AG09319 (cell line): ENCODE measurements around the gene DHRS7B.
"Not testable (repeated sequence)": the region's sequence is repeated elsewhere in the genome, so short reads cannot be mapped to it uniquely, and the experiment has no call there.

Experiments used
- DNase-seq: peaks from one replicate; pipeline ENCODE4 v3.0.0-alpha.2; 2010; ENCODE audit warnings: low read depth; ENCODE audit errors: extremely low read depth
- TF ChIP-seq, protein P1 (sequence below): IDR thresholded peaks from 2 replicates; pipeline ENCODE4 v1.5.1; 2011; ENCODE audit warnings: low read depth, mild to moderate bottlenecking, inconsistent platforms, low read length, moderate library complexity

Gene DHRS7B, protein sequence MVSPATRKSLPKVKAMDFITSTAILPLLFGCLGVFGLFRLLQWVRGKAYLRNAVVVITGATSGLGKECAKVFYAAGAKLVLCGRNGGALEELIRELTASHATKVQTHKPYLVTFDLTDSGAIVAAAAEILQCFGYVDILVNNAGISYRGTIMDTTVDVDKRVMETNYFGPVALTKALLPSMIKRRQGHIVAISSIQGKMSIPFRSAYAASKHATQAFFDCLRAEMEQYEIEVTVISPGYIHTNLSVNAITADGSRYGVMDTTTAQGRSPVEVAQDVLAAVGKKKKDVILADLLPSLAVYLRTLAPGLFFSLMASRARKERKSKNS

DNA sequence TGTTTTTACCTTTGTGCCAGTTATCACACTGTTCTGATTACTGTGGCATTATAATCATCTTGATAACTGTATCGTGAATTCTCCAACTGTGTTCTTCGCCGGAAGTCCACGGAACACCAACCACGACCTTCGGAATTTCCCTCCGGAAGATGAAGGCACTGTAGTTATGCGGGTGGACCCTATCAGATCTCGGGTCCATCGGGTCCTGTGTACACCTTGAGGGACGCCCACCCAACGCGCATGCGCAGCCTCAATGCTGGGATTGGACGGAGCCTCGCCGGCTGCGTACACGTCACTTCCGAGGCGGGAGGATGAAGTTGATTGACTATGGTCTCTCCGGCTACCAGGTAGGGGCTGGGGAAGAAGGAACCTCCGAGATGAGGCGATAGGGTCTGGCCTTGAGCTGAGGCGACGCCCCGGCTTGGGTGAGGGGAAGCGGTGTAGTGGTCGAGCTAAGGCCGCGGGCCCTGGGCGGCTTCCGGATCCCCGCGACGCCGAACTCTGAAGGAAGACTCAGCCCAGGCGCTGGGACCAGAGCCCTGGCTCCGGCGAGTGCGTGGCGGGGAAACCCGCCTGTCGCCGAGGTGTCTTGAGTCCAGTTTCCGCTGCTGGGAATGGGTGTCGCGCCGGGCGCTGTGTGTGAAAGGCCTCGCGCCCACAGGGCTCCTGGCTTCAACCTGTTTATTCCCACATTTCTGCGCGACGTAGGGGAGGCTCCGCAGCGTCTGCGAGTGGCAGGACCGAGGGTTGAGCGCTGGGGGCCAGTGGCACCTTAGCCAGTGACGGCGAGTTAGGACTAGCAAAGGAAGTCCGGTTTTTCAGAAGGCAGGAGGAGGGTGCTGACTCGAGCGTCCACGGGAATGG is at the start of gene DHRS7B:
TSS of gene DHRS7B (plus strand) at position 320 of the 864 bp plus-strand sequence. CDS start at position 328, 8 bp downstream.
- TF ChIP-seq, protein P1, sequence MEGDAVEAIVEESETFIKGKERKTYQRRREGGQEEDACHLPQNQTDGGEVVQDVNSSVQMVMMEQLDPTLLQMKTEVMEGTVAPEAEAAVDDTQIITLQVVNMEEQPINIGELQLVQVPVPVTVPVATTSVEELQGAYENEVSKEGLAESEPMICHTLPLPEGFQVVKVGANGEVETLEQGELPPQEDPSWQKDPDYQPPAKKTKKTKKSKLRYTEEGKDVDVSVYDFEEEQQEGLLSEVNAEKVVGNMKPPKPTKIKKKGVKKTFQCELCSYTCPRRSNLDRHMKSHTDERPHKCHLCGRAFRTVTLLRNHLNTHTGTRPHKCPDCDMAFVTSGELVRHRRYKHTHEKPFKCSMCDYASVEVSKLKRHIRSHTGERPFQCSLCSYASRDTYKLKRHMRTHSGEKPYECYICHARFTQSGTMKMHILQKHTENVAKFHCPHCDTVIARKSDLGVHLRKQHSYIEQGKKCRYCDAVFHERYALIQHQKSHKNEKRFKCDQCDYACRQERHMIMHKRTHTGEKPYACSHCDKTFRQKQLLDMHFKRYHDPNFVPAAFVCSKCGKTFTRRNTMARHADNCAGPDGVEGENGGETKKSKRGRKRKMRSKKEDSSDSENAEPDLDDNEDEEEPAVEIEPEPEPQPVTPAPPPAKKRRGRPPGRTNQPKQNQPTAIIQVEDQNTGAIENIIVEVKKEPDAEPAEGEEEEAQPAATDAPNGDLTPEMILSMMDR = no peak
- peak; percentile 69 for DNase-seq

DNA sequence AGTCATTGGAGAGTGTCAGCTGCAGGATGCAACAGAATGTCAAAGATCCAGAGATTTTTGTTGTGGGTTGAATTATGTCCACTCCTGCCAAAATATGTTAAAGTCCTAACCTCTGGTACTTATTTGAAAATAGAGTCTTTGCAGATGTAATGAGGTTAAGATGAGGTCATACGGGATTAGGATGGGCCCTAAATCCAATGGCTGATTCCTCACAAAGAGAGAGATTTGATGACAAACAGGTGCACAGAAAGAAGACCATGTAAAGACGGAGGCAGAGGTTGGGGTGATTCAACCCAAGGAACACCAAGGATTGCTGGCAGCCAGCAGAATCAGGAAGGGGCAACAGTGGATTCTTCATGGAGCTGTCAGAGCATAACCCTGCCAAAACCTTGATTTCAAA is 49.5 kb upstream of the DHRS7B start:
- no peak for DNase-seq
- TF ChIP-seq, protein P1 = no peak

DNA sequence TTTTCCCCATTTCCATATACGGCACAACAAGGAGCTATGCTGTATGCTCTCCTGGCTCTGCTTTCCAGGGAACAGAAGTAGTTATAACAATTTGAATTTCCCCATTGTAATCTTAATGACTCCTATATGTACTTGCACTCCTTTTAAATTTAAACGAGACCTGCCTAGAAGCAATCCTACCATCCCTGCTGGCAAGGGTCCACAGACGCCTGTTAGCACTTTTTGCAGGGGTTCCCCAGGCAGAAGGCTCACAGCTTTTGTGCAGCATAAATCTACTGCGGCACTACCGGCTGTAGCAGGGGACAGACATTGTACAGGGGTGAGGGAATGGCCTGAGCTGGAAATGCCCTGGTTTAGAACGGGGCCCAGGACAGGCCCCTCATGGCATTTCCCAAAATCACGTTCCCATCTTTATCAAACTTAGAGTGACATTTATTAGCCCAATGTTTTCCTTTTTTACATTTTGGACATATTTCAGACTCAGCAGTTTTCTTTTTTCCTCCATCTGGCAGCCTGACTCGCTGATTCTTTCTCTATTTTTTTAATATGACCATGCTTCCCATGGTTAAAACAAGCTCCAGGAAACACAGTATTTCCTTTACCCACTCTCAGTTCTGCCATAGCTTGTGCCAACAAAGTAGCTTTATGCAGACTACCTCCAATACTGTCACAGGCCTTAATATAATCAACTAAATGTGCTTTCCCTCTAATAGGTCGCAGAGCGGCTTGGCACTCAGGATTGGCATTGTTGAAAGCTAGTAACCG is 48.6 kb upstream of the DHRS7B start:
- TF ChIP-seq, protein P1 = no peak
- DNase-seq = no peak

DNA sequence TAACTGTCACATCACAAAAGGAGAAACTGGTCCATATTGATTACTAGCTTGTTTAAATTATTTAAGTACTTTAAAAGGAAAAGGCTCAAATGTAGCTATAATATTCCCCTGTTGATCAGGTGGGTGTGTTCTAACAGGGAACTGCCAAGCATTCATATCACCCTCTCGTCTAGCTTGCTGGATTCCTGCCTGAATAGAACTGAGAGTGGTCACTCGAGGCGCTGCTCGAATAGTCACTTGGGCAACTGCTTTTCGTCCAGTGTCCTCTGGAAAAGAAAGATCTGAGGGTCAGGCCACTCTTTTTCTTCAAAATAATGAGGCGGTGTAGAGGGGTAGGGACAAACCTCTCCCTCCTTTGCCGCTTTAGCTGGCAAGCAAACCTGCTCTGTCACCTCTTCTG is 47.6 kb upstream of the DHRS7B start:
- TF ChIP-seq, protein P1 = no peak
- DNase-seq = no peak

DNA sequence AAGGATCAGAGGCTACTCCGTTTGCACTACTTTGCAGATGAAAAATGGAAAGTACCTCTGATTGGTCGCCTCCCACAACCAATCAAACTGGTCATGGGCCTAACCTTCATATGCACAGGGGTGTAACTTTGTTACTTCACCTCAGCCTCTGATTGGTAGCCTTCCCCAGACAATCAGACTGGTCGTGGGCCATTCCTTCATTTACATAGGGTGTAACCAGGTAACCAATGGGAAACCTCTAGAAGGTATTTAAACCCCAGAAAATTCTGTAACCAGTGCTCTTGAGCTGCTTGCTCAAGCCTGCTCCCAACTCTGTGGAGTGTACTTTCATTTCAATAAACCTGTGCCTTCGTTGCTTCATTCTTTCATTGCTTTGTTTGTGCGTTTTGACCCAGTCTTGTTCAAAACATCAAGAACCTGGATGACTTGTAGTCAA is 44.7 kb upstream of the DHRS7B start:
- no peak for DNase-seq
- TF ChIP-seq, protein P1 = no peak

DNA sequence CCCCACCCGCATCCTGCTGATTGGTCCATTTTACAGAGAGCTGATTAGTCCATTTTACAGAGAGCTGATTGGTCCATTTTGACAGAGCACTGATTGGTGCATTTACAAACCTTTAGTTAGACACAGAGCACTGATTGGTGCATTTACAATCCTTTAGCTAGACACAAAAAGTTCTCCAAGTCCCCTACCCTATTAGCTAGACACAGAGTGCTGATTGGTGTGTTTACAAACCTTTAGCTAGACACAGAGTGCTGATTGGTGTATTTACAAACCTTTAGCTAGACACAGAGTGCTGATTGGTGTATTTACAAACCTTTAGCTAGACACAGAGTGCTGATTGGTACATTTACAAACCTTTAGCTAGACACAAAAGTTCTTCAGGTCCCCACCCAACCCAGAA is 41.5 kb upstream of the DHRS7B start:
- not testable (repeated sequence) for DNase-seq

DNA sequence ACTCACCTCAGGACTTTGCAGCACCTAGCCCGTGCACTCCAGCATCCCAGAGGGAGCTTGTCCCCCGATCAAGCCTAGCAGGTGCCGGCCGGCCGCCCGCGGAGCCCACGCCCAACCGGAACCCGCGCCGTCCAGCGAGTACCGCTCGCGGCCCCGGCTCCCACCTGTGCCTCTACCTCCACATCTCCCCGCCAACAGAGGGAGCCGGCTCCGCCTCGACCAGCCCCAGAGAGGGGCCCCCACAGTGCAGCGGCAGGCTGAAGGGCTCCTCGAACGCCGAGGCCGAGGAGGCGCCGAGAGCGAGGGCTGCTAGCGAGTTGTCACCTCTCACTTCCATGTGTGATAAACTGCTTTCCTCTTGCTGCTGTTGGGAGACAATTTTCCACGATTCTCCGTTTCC is 41.1 kb upstream of the DHRS7B start:
- TF ChIP-seq, protein P1 = no peak
- DNase-seq = no peak
